ENCODE results near the gene N4BP2L2.

GRCh38 chr13:32525766-32526165 lies 12.8 kb downstream of the N4BP2L2 start:
- TF ChIP-seq BCL3 (CRISPR knock-in tag; IDR thresholded peaks at IDR 0.05) (no peak), POLR2A (IDR thresholded peaks at IDR 0.05; ENCODE audit: insufficient read depth in 1 of 2, low read depth in 2 of 2, low read length in 2 of 2) (no peak), ZNF274 (CRISPR knock-in tag; IDR thresholded peaks at IDR 0.05) (no peak), FOXK1 (CRISPR knock-in tag; IDR thresholded peaks at IDR 0.05; ENCODE audit: borderline replicate concordance, low read depth) (no peak), CTCF (CRISPR knock-in tag; IDR thresholded peaks at IDR 0.05) (no peak), EZH2 (conservative IDR thresholded peaks at IDR 0.05; ENCODE audit: low read depth, low read length) (no peak), ZNF121 (CRISPR knock-in tag; IDR thresholded peaks at IDR 0.05) (no peak), SNAPC5 (CRISPR knock-in tag; IDR thresholded peaks at IDR 0.05; ENCODE audit: borderline replicate concordance) (no peak), SOX6 (IDR thresholded peaks at IDR 0.05) (no peak), SOX6 (CRISPR knock-in tag; IDR thresholded peaks at IDR 0.05) (no peak), ZNF687 (CRISPR knock-in tag; IDR thresholded peaks at IDR 0.05) (no peak), GABPA (IDR thresholded peaks at IDR 0.05; ENCODE audit: low read depth, low read length) (no peak), GABPA (CRISPR knock-in tag; IDR thresholded peaks at IDR 0.05; ENCODE audit: low read depth) (no peak)
